ENCODE data around the gene DISP3.

Gene DISP3

DNA sequence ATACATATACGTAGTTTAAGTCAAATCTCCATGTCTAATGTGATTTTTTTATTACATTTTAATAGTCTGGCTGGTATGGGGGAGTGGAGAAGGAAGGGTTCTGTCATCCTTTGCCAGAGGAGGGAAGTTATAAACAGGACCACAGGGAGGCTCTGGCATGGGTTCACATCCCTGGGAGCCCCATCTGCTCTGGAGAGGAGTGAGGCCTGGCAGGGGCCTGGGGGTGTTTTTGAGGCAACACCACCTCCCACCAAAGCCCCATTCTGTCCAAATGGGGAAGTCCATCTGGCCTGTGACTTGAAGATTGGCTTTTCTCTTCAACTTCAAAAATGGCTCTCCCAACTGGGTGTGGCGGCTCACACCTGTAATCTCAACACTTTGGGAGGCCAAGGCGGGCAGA lies 15.8 kb downstream of the DISP3 start:
- no peak overlapping the region for H3K27ac ChIP-seq
- no peak for TF ChIP-seq ZFX (IDR thresholded peaks at IDR 0.05; ENCODE audit: borderline replicate concordance)
- TF ChIP-seq, protein P1, sequence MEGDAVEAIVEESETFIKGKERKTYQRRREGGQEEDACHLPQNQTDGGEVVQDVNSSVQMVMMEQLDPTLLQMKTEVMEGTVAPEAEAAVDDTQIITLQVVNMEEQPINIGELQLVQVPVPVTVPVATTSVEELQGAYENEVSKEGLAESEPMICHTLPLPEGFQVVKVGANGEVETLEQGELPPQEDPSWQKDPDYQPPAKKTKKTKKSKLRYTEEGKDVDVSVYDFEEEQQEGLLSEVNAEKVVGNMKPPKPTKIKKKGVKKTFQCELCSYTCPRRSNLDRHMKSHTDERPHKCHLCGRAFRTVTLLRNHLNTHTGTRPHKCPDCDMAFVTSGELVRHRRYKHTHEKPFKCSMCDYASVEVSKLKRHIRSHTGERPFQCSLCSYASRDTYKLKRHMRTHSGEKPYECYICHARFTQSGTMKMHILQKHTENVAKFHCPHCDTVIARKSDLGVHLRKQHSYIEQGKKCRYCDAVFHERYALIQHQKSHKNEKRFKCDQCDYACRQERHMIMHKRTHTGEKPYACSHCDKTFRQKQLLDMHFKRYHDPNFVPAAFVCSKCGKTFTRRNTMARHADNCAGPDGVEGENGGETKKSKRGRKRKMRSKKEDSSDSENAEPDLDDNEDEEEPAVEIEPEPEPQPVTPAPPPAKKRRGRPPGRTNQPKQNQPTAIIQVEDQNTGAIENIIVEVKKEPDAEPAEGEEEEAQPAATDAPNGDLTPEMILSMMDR (IDR thresholded peaks at IDR 0.05), result no peak

DNA sequence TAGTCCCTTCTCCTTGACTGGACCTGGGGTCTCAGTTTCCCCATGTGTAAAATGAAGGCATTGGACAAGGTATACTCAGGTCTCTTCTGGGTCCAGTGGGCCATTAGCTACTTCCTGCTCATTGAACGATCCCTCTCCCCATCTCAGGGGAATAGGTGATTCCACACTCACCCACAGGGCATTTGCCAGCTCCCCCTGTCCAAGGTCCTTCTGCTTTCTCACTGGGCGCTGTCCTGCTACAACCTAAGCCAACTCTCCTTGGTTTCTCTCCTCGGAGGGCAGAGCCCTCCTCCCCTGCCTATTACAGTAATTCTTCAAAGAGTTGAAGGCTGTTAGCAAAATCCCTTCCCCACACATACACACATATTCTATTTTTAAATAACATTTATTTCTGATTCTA lies 16.6 kb downstream of the DISP3 start:
- no peak overlapping the region for H3K27ac ChIP-seq
- no peak for TF ChIP-seq ZFX (IDR thresholded peaks at IDR 0.05; ENCODE audit: borderline replicate concordance)
- TF ChIP-seq, protein P1 (IDR thresholded peaks at IDR 0.05), result no peak

DNA sequence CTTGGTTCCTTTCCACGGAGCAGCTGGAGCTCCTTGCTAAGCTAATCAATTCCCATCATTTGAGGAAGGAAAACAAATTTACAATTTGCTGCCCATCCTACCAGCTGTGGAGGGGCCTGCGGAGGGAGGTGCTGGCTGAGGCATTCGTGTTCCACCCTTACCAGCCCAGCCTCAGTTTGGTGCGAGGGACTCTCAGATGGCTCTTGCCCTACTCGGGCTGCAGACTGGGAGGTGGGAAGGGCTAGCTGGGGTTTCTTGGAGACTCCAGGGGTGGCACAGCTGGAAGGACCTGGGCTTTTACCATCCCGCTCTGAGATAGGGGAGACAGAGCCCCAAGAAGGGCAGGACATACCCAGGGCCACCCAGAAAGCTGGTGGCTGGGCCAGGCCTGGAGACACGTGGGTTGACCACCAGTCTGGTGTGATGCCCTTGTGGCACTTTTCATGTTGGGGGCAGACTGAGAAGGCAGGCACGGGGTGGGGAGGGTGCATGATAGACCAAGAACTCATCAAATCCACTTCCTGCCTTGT lies 17.7 kb downstream of the DISP3 start:
- H3K27ac ChIP-seq, result no peak overlapping the region
- no peak for TF ChIP-seq ZFX (IDR thresholded peaks at IDR 0.05; ENCODE audit: borderline replicate concordance)
- TF ChIP-seq, protein P1 (IDR thresholded peaks at IDR 0.05), result no peak

DNA sequence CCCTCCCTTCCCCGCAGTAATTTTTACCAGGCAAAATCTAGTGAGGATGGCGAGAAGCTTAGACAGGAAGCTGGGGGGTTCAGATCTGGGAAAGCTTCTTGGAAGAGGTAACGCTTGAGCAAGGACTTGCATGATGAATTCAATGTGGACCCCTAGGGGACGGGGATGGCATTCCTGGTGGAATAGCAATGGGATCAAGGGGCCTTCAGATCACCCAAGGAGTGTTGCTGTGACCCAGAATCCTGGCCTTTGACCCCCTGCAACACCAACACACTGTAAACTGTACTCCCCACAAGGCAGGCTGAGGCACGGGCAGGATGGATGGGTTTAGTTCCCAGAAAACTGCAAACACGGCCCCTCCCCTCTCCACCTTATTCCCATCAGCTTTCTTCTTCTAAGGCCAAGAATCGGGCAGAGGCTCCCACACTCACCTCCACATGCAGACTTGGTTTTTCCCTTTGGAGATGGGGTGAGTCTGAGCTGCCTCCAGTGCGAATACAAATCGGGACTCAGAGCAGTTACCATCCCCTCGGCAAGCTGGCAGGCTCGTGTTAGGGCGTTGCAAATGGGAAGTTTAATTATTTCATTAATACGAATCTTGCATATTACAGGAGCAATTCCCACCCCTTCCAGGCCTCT lies 20.1 kb downstream of the DISP3 start:
- H3K27ac ChIP-seq, result no peak overlapping the region
- TF ChIP-seq, protein P1 (IDR thresholded peaks at IDR 0.05), result no peak
- TF ChIP-seq ZFX (IDR thresholded peaks at IDR 0.05; ENCODE audit: borderline replicate concordance), result no peak

DNA sequence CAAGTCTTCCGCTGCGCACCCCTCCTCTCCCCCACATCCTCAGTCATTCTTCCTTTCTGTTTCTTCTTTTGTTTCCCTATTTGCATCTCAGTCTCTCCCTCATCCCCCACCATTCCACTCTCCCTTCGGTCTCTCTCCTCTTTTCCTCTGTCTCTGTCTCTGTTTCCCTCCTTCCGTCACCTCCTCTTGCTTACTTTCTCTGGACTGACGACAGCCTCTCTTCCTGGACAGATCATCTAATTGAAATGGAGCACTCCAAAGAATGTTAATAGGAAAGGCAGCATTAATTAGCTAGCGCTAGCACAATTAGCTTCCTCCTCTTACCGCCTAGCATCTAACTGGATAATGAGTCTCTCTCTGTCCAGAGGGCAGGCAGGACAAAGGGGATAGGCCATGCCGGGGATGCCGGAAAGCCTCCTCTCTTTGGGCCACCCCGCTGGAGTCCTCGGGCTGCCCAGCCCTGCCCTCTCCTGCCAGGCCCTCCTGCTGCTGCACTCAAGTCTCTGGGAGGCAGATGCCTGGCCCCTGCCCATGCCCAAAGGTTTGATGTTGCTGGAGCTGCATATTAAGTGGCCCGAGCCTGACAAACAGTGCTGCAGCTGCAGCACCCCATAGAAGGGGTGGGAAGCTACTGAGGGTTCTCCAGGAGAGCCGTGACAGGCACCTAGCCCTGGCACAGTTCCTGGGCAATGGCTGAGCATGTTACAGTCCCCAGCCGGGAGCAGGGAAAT lies 20.8 kb downstream of the DISP3 start:
- TF ChIP-seq, protein P1 (IDR thresholded peaks at IDR 0.05), result no peak
- TF ChIP-seq ZFX (IDR thresholded peaks at IDR 0.05; ENCODE audit: borderline replicate concordance), result no peak
- H3K27ac ChIP-seq, result no peak overlapping the region

DNA sequence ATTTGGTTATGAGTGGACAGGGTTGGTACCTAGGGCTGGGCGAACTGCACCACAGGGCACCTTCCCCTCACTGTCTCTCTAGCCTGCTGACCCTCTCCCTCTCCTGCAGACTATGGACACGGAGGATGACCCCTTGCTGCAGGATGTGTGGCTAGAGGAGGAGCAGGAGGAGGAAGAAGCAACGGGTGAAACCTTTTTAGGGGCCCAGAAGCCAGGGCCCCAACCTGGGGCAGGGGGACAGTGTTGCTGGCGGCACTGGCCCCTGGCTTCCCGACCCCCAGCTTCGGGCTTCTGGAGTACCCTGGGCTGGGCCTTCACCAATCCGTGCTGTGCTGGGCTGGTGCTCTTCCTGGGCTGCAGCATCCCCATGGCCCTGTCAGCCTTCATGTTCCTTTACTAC lies 21.9 kb downstream of the DISP3 start:
- TF ChIP-seq, protein P1 (IDR thresholded peaks at IDR 0.05), result no peak
- no peak overlapping the region for H3K27ac ChIP-seq

DNA sequence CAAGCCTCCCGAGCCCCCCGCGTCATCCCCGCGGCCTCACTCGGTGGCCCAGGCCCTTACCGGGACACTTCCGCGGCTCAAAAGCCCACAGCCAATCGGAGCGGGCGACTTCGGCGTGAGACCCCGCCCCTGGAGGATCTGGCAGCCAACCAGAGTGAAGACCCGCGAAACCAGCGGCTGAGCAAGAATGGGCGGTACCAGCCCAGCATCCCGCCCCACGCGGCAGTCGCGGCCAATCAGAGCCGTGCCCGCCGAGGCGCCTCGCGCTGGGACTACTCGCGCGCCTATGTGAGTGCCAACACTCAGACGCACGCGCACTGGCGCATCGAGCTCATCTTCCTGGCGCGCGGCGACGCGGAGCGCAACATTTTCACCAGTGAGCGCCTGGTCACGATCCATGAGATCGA lies 22.5 kb downstream of the DISP3 start:
- no peak for TF ChIP-seq ZFX (IDR thresholded peaks at IDR 0.05; ENCODE audit: borderline replicate concordance)
- TF ChIP-seq, protein P1 (IDR thresholded peaks at IDR 0.05), result no peak
- H3K27ac ChIP-seq, result no peak overlapping the region

Data from 22Rv1 (cell line).